Measurements from ENCODE around the gene WDR7. TPM values are rescaled to one million over a fixed set of nuclear protein-coding genes. Genes with fewer than 3 reads are reported as not detected.

The WDR7 gene
- polyA plus RNA-seq, 2 of the 4 experiments (the other 2 are of a cell fraction): 4.2 to 7.0 TPM

- no peak for TF ChIP-seq TP53 (CRISPR knock-in tag; IDR thresholded peaks at IDR 0.05)
Measured at GRCh38 chr18:56637711-56638231, 13.4 kb upstream of the WDR7 start (continued).

- FAIRE-seq: no peak
- H3K9me3 ChIP-seq: no peaks in the 10 kb centered on the region
- ChIA-PET POLR2A (interaction anchor here (1.8 kb wide), 1 partner anchor 13 kb away, joined by 9 read pairs; the partner anchor contains the start of gene WDR7), CTCF (interaction anchor here (0.7 to 1.4 kb wide), 3 partner anchors 12 to 1404 kb away, joined by 3 read pairs; no protein-coding TSS in a partner anchor)
- H3K4me3 ChIP-seq: peak within 1 kb of the TSS; percentile 96
- DNase-seq (ENCODE audit: low read depth in 1 of 2, low spot score in 1 of 2): peak; percentile 77 to 97
- ATAC-seq: peak; percentile 95 to 96
- H3K27ac ChIP-seq: peak within 1 kb of the TSS; percentile 96 to 99
- 0 out of 3 replicates have a peak, but pooled peaks cover 9% of the 10 kb centered on the region for H3K4me1 ChIP-seq
- peak within 1 kb of the TSS; percentile 95 for H3K4me2 ChIP-seq
- WGBS (ENCODE audit: missing lambda C conversion rate): under 1% methylated on average over 30 of the region's 64 CpGs
- TF ChIP-seq NR3C1 (IDR thresholded peaks at IDR 0.05) (no peak), RCOR1 (IDR thresholded peaks at IDR 0.05; ENCODE audit: low read depth, low read length) (no peak), RAD21 (conservative IDR thresholded peaks at IDR 0.05 in 1 of 2, IDR thresholded peaks at IDR 0.05 in 1 of 2) (no peak), HES2 (IDR thresholded peaks at IDR 0.05) (no peak), FOSL2 (IDR thresholded peaks at IDR 0.05) (no peak), FOSL2 (CRISPR knock-in tag; IDR thresholded peaks at IDR 0.05) (peak; percentile 59; the same call in 1 of the 2 replicates), HOXB5 (CRISPR knock-in tag; IDR thresholded peaks at IDR 0.05) (no peak), HOXA7 (CRISPR knock-in tag; IDR thresholded peaks at IDR 0.05) (no peak), TFCP2L1 (CRISPR knock-in tag; IDR thresholded peaks at IDR 0.05) (no peak), CHD2 (IDR thresholded peaks at IDR 0.05; ENCODE audit: low read length, partially characterized antibody) (peak; percentile 84), POLR2A (IDR thresholded peaks at IDR 0.05; ENCODE audit: low read length) (peak; percentile 51), MYC (IDR thresholded peaks at IDR 0.05; ENCODE audit: borderline replicate concordance, low read length) (peak; percentile 72; the same call in 1 of the 2 replicates), TP53 (CRISPR knock-in tag; IDR thresholded peaks at IDR 0.05) (no peak), FOXS1 (CRISPR knock-in tag; IDR thresholded peaks at IDR 0.05) (no peak), EP300 (IDR thresholded peaks at IDR 0.05) (no peak), GATA3 (IDR thresholded peaks at IDR 0.05; ENCODE audit: borderline replicate concordance) (0 out of 2 replicates have a peak, but pooled peaks have one; percentile 33), PHF8 (IDR thresholded peaks at IDR 0.05; ENCODE audit: borderline replicate concordance, low read depth) (peak; percentile 73), BHLHE40 (IDR thresholded peaks at IDR 0.05; ENCODE audit: low read depth, low read length) (peak; percentile 50; the same call in 1 of the 2 replicates), KDM5A (IDR thresholded peaks at IDR 0.05) (no peak), JUN (IDR thresholded peaks at IDR 0.05) (peak; percentile 33 to 86; a peak in 4 of 5 replicates), E2F6 (IDR thresholded peaks at IDR 0.05; ENCODE audit: borderline replicate concordance, low read depth) (no peak), USF2 (IDR thresholded peaks at IDR 0.05) (peak; percentile 88), HOXB13 (CRISPR knock-in tag; IDR thresholded peaks at IDR 0.05; ENCODE audit: low read depth) (no peak), MAFK (IDR thresholded peaks at IDR 0.05; ENCODE audit: partially characterized antibody) (no peak), ZC3H11A (IDR thresholded peaks at IDR 0.05) (no peak), ELK1 (IDR thresholded peaks at IDR 0.05; ENCODE audit: low read depth, low read length) (no peak), NPAS2 (CRISPR knock-in tag; IDR thresholded peaks at IDR 0.05; ENCODE audit: borderline replicate concordance) (no peak), POLR2AphosphoS2 (conservative IDR thresholded peaks at IDR 0.05; ENCODE audit: low read length) (no peak), HDAC2 (IDR thresholded peaks at IDR 0.05) (no peak), REST (IDR thresholded peaks at IDR 0.05) (peak; percentile 42), CEBPB (IDR thresholded peaks at IDR 0.05) (no peak), MAX (IDR thresholded peaks at IDR 0.05) (peak; percentile 70)
Measured at GRCh38 chr18:56638232-56639103, 12.7 kb upstream of the WDR7 start, which contains the start of gene TXNL1. TXNL1 (minus strand) TSS chr18:56638592; CDS start chr18:56638440, 152 bp downstream.

Data from A549 (cell line).